GM20000 (cell line): Measurements from ENCODE around the gene TMPRSS4.

ENCODE experiments used
- DNase-seq: peaks from one replicate; pipeline ENCODE4 v3.0.0; 2012; ENCODE audit warnings: low spot score
- TF ChIP-seq, protein P1 (sequence below): IDR thresholded peaks from 2 replicates; pipeline ENCODE4 v1.5.1; 2012; ENCODE audit warnings: mild to moderate bottlenecking, control low read depth; ENCODE audit errors: extremely low read depth, missing control alignments

TMPRSS4 gene

DNA sequence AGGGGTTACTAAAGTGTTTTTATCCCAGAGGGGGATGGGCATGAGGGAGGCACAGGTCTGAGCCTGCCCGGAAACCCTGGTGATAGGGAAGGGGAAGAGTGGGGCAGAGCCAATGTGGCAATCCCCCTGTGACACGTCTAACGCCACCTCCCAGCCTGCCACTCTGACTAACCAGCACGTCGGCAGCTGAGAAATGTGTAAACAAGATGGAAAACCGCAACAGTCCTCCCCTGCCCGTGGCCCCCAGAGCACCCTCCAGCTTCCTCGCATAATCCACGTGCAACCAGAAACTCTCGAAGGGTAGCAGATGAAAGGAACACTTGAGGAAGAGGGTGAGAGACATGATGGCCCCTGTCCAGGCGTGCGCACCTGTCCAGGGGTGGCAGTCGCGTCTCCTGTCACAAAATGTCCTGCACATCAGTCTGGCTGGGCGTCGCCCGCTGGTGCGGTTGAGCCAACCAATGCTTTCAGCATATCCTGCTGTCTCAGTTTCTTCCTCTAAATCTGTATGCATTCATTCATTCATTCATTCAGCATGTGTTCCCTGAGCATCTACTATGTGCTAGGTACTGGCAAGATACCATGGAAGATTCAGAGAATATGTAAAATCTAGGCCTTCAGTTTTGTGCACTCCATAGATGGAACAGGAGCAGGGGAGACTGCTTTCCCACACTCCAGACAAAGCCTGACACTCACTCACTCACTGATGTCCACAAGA lies 4.5 kb downstream of the TMPRSS4 start:
- no peak for DNase-seq
- TF ChIP-seq, protein P1, sequence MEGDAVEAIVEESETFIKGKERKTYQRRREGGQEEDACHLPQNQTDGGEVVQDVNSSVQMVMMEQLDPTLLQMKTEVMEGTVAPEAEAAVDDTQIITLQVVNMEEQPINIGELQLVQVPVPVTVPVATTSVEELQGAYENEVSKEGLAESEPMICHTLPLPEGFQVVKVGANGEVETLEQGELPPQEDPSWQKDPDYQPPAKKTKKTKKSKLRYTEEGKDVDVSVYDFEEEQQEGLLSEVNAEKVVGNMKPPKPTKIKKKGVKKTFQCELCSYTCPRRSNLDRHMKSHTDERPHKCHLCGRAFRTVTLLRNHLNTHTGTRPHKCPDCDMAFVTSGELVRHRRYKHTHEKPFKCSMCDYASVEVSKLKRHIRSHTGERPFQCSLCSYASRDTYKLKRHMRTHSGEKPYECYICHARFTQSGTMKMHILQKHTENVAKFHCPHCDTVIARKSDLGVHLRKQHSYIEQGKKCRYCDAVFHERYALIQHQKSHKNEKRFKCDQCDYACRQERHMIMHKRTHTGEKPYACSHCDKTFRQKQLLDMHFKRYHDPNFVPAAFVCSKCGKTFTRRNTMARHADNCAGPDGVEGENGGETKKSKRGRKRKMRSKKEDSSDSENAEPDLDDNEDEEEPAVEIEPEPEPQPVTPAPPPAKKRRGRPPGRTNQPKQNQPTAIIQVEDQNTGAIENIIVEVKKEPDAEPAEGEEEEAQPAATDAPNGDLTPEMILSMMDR = no peak

DNA sequence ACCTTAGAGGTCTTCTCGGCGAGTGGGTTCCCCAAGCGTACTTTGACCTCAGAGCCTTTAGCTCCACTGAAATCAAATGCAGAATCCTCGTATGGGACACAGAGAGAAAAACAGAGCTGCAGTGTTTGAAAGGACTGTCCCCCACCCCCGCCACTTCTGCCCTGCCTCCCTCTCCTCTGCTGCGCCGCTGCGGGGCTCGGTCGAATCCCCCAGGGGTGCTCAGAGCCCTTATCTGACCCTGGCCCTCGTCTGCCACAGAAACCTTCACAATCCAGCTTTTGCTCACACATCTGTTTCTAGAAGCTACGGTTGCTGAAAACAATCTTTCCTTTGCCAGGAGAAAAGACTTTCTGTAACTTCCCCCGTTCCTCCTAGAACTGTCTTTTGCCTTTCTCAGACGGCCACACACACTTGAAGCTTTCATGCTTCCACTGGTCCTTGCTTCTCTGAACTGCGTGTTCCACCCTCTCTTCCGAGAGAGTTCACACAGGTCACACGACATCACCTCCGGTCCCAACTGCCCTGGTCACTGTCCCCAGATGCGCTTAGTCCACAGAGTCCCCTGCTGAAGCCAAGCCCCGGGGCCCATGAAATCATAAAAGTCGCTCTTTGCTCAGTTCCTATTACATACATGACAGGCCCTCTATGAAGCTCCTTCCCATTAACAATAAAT lies 6.1 kb downstream of the TMPRSS4 start:
- TF ChIP-seq, protein P1 = no peak
- DNase-seq = no peak

GRCh38 chr11:118084247-118084646 lies 7.4 kb downstream of the TMPRSS4 start:
- TF ChIP-seq, protein P1 = no peak
- no peak for DNase-seq

- TF ChIP-seq, protein P1 = no peak
- DNase-seq = no peak
Observed at GRCh38 chr11:118084656-118085055, 7.8 kb downstream of the TMPRSS4 start.

- no peak for DNase-seq
- TF ChIP-seq, protein P1 = no peak
Observed at GRCh38 chr11:118086913-118087768, 10.3 kb downstream of the TMPRSS4 start, which contains the start of gene SMIM35. TSS of gene SMIM35 (minus strand) at chr11:118086963. CDS start at chr11:118086757, 206 bp downstream.

DNA sequence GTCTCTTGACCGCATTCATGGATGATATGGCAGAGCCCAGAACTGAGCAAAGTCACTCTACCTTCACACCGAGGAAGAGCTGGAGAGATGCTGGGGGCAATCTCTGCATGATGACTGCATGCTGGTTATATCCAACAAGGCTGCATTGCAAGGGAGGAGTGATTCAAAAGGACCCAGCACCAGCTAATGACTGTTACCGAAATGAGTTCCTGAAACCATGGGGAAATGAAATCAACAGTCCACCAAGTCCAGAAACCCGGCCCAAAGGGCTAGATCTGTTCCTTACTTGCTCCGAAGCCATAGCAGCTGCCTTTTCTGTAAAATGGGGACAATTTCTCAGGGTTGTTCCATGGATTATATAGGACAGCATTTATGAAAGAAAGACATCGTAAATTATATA lies 11.1 kb downstream of the TMPRSS4 start:
- TF ChIP-seq, protein P1 = no peak

More for the DNA sequence above, 11.1 kb downstream of the TMPRSS4 start:
- no peak for DNase-seq
